Stimulated activated CD8-positive, alpha-beta memory T cell treated with anti-CD3 and anti-CD28 coated beads, Interleukin-15, amount 100 ng/mL, for 1 hour (primary cell): ENCODE measurements around the gene GPATCH4.
A peak's percentile ranks its signal among the peaks of the same experiment; 100 is the strongest.
"Not testable (repeated sequence)": the region's sequence is repeated elsewhere in the genome, so short reads cannot be mapped to it uniquely, and the experiment has no call there.

Experiments used
- DNase-seq: peaks from one replicate; pipeline ENCODE4 v3.0.0-alpha.2; 2020; ENCODE audit warnings: low read depth

GPATCH4 gene

GRCh38 chr1:156626079-156626438 lies 24.8 kb upstream of the GPATCH4 start:
- DNase-seq = no peak

DNA sequence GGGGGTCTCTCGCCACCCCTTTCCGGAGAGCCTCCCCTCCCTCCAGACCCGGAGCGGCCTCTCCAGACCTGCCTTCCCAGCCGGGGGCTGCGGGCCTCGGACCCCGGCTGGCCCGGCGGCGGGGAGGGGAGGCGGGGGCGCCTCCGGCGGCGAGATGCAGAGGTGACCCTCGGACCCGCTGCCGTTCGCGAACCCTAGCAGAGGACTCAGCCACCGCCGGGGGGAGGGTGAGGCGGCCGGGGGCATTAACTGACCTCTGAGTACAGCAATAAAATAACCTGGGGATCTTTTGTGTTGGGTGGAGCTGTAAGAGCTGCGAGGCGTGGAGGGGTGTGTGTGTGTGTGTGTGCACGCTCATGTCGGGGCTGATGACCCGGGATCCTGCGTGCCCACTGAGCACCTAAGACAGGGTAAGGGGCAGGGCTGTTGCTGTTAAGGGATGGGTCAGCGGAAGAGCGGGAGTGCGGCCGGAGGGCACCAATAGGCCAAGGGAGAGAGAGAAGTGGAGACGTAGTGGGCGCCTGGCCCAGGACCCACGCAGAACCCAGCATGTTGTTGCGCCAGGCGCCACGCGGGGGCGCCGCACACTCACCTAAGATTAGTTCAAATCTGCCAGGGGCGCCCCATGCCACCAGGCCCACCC lies 24.3 kb upstream of the GPATCH4 start:
- DNase-seq = peak; percentile 45

GRCh38 chr1:156624814-156625435 lies 23.6 kb upstream of the GPATCH4 start:
- no peak for DNase-seq

- no peak for DNase-seq
Observed at GRCh38 chr1:156623946-156624813, 22.9 kb upstream of the GPATCH4 start.

DNA sequence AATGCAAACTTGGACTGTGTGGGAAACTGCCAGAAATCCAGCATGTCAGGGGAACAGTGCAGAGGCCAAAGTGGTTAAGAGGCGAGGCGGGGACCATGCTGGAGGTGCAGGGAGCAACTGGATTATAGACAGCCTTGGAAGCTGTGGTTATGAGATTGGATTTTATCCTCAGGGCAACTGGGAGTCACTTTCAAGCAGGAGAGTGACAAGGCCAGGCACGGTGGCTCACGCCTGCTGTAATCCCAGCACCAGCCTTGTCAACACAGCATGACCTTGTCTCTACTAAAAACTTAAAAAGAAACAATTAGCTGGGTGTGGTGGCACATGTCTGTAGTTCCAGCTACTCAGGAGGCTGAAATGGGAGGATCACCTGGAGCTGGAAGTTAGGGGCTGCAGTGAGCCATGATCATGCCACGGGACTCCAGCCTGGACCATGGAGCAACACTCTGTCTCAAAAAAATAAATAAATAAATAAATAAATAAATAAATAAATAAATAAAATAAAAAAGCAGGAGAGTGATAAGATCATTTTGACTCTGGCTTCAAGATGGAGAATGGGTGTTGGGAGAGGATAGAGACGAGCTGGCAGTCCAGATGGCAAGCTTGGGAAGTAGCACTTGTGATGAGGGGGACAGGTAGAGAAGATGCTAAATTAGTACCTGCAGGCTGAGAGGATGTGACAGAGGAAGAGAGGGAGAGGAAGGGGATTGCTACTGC lies 21.5 kb upstream of the GPATCH4 start:
- DNase-seq = no peak

- DNase-seq = no peak
Observed at GRCh38 chr1:156619582-156619955, 18.3 kb upstream of the GPATCH4 start.

DNA sequence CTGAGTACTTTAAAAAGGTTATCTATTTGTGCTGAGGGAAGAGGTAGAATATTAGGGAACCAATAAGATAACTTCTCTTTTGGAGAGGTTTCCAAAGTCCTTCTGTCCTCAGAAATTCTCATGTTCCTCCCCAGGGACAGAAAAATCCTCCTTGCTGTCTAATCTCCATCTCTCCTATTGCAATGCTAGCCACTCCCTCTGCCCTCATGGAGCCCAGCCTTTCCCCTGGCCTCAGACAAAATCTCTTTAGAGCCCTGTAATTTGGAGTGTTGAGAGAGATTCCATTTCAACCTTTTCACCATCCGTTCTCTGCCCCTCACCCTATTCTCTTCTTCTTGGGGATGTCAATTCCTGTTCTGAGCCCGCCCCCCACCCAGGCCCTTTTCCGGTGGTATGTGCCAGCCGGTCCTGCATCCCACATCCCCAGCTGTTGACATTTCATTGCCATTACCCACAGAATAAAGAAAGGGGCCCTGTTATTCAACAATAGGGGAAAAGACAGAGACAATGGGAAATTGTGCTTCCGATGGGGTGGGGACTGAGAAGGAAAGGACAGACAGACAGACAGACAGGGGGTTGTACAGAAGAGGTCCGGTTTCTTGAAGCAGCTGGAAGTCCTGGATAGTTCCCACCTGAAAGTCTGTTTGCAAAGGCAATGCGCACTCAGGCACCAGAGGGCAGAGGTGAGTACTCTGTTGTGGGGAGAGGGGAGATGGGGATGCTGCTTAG lies 17.7 kb upstream of the GPATCH4 start, which contains the start of gene HAPLN2:
TSS of gene HAPLN2 (plus strand) at position 563 of the 729 bp plus-strand sequence. CDS start 4,076 bp downstream, outside the sequence.
- no peak for DNase-seq

DNA sequence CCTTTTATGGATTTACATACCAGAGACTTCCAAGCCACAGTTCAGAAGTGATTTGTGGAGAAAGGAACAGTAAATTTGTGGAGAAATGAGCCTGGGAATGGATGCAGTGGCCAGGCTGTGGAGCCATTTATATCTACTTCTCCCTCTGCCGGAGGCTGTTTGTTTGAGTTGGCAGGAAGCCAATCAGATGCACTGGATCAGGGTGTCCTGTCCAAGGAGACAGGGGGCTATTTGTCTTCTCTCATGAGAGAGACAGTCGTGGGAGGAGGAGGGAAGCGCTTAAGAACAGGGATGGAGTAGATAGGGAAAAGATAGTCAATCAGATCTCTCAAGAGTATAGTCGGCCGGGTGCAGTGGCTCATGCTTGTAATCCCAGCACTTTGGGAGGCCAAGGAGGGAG lies 15.2 kb upstream of the GPATCH4 start:
- no peak for DNase-seq

GRCh38 chr1:156615946-156616345 lies 14.7 kb upstream of the GPATCH4 start:
- no peak for DNase-seq

DNA sequence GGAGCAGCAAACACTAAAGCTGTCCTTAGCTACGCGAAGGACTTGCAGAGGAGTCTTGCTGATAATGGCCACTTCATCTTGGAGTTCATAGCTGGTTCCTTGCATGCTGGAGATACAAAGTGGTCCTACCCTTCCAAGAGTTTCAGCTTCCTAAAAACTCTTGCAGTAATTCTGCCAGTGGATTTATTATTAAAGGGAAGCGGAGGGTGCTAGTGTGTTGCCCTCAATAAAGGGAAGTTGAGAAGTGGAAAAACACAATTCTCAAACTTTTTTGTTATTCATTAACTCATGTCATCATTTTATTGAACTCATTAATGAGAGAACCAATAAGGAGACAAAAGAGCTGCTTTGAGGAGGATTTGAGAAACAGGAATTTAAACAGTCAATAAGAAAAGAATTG lies 11.4 kb upstream of the GPATCH4 start:
- DNase-seq = no peak

DNA sequence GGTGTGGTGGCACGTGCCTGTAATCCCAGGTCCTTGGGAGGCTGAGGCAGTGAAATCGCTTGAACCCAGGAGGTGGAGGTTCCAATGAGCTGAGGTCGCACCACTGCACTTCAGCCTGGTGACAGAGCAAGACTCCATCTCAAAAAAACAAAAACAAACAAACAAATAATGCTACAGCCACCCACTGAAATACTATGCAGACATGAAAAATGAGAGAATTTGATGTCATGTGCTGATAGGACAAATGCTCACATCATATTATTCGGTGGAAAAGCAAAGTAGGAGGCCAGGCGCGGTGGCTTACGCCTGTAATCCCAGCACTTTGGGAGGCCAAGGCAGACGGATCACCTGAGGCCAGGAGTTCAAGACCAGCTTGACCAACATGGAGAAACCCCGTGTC lies 8.8 kb upstream of the GPATCH4 start:
- not testable (repeated sequence) for DNase-seq

- DNase-seq = peak; percentile 38
Observed at GRCh38 chr1:156608981-156609380, 7.7 kb upstream of the GPATCH4 start.

GRCh38 chr1:156608036-156608674 lies 6.9 kb upstream of the GPATCH4 start:
- DNase-seq = peak; percentile 41

DNA sequence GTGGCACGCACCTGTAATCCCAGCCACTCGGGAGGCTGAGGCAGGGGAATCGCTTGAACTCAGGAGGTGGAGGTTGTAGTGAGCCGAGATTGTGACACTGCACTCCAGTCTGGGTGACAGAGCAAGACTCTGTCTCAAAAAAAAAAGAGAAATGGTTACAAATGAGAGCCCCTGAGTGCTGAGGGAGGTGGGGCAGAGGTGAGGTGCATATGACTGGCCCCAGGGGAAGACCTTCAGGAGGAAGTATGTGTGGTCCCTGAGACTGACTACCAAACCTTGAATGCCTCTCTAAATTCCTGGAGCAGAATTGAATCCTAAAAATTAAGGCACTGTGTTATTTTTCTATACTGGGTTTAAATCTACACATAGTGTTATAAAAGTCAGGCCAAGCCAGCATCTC lies 6.1 kb upstream of the GPATCH4 start:
- not testable (repeated sequence) for DNase-seq

GRCh38 chr1:156602557-156602993 lies 1.3 kb upstream of the GPATCH4 start:
- DNase-seq = no peak

DNA sequence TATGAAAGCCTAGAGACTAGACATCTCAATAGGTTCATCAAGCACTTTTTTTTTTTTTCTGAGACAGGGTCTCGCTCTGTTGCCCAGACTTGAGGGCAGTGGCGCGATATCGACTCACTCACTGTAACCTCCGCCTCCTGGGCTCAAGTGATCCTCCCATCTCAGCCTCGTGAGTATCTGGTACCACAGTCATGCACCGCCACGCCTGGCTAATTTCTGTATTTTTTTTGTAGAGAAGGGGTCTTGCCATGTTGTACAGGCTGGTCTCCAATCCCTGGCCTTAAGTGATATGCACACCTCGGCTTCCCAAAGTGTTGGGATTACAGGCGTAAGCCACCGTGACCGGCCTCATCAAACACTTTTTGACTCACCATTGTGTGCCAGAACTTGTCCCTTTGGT lies 613 bp upstream of the GPATCH4 start:
- DNase-seq = no peak

DNA sequence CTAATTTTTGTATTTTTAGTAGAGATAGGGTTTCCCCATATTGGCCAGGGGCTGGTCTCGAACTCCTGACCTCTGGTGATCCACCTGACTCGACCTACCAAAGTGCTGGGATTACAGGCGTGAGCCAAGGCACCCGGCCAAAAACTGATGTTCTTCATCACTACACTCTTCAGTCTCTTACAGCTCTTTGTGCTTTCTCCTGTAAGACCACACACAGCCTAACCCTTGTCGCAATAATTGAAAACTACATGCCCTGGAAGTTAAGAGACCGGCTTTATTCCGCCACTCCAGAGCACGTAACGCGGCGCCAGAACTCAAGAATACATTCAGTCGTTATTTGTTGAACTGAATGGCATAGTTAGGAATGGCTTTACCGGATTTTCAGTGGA lies 552 bp downstream of the GPATCH4 start:
- no peak for DNase-seq

DNA sequence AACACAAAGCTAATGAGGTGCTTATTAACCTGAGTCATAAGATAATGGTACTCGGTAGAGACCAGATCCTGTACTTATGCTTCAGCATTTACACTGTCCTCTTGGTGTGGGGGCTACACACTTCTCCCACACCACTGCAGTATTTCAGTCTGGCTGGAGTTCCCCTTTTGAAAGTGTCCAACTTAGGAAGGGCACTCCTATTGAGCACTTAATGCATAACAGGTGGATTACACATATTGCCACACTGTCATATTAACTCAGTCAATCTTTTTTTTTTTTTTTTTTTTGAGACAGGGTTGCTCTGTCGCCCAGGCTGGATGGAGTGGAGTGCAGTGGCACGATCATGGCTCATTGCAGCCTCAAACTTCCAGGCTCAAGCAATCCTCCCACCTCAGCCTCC lies 1.5 kb downstream of the GPATCH4 start:
- no peak for DNase-seq

DNA sequence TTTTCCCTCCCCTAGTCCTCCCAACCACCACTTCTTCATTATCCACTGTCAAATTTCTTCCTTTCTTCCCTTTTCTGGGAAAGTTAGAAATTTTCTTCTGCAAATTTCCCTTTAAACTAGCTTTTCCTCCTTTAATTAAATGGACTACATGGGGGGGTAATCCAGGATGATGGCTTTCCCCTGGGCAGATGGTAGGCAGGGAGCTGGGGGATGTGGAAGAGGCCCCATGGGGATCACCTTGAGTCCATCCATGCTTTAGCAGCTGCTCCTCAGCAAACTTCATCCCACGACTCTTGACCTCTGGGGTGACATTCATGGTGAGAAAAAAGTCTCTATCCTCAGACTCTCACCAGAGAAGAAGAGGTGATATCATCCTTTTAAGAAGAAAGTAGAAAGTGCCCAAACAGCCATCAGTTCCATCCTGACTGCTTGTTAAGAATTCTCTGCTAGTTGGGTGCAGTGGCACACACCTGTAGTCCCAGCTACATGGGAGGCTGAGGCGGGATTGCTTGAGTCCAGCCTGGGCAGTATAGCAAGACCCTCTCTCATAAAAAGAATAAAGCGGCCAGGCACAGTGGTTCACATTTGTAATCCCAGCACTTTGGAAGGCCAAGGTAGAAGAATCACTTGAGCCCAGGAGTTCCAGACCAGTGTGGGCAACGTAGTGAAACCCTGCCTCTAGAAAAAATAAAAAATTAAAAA lies 2.4 kb downstream of the GPATCH4 start:
- no peak for DNase-seq

GRCh38 chr1:156598125-156598524 lies 3.2 kb downstream of the GPATCH4 start:
- DNase-seq = no peak

DNA sequence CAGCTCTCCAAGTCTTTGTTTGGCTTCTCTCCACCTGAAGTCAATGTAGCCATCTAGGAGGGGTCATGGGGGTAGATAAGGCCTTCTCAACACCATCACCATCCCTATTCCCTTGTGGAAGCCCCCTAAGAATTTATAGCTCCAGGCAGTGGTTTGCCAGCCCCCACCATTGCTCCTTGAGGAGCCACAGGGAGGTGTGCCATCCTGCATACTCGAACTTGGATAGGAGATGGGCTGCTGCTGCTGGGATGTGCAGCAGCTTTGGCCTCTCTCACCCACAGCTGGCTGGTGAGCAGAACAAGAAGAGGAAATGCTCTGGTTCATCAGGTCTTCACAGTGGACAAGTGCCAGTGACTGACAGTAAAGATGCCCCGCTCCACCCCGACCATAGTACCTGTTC lies 4.9 kb downstream of the GPATCH4 start:
- DNase-seq = no peak
